Mucosa of descending colon (tissue), 3 donors: ENCODE results near the gene GALNT12. TPM values are rescaled to one million over a fixed set of nuclear protein-coding genes. Genes with fewer than 3 reads are reported as not detected.

Experiments
- ATAC-seq: fragments of 200-7000 bp; cut with Tn5 transposase; one replicate; pipeline ENCODE4 v1.9.1; 2020; ENCODE audit warnings: mild to moderate bottlenecking, moderate library complexity
- DNase-seq, 3 donors: peaks; one replicate each; pipeline ENCODE4 v3.0.0-alpha.2; 2020
- H3K36me3 ChIP-seq: fragments of 200-600 bp; one replicate; pipeline ENCODE4 v1.8.0; 2021; ENCODE audit warnings: low read depth, mild to moderate bottlenecking
- H3K4me1 ChIP-seq: fragments of 200-600 bp; one replicate; pipeline ENCODE4 v1.8.0; 2021; ENCODE audit warnings: low read depth, mild to moderate bottlenecking
- H3K4me3 ChIP-seq: fragments of 200-600 bp; one replicate; pipeline ENCODE4 v1.8.0; 2021; ENCODE audit warnings: mild to moderate bottlenecking
- H3K9me3 ChIP-seq: fragments of 200-600 bp; one replicate; pipeline ENCODE4 v1.8.0; 2021; ENCODE audit warnings: mild to moderate bottlenecking
- intact Hi-C, 2 donors: fragments of 100-400 bp; cut with DNase I in 1 of 2; cut with micrococcal nuclease in 1 of 2; formaldehyde crosslinking; loops; one replicate each; pipeline versions ENCODE4 v1.11.0 to v1.11.1; 2022; cut with DNase I, micrococcal nuclease
- total RNA-seq, 3 donors: library from RNA; stranded (reverse); fragmentation: NEBNext Ultra II Directional in 2 of 3; extraction: Animal tissue kit (Norgen Biotek cat#: 25700) in 2 of 3; gene quantifications; one replicate each; pipeline versions ENCODE4 v1.2.1 to v1.2.4, GENCODE V29; 2021 to 2023
- TF ChIP-seq, protein P1 (sequence below): fragments of 200-600 bp; IDR thresholded peaks from one replicate; pipeline ENCODE4 v1.8.0; 2022; ENCODE audit warnings: antibody characterized with exemption, mild to moderate bottlenecking
- donor health status: DM: no; HTN: no; CAD: no; lungs with moderate emphysema.
- donor health status: DM: no; HTN: no; CAD: no.
- donor health status: DM: no; HTN: yes; CAD: no.

The GALNT12 gene
- total RNA-seq, 3 donors from 2014 or later: 54.6 to 139 (median 121) TPM

- TF ChIP-seq, protein P1, sequence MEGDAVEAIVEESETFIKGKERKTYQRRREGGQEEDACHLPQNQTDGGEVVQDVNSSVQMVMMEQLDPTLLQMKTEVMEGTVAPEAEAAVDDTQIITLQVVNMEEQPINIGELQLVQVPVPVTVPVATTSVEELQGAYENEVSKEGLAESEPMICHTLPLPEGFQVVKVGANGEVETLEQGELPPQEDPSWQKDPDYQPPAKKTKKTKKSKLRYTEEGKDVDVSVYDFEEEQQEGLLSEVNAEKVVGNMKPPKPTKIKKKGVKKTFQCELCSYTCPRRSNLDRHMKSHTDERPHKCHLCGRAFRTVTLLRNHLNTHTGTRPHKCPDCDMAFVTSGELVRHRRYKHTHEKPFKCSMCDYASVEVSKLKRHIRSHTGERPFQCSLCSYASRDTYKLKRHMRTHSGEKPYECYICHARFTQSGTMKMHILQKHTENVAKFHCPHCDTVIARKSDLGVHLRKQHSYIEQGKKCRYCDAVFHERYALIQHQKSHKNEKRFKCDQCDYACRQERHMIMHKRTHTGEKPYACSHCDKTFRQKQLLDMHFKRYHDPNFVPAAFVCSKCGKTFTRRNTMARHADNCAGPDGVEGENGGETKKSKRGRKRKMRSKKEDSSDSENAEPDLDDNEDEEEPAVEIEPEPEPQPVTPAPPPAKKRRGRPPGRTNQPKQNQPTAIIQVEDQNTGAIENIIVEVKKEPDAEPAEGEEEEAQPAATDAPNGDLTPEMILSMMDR: no peak
- ATAC-seq (no peak), DNase-seq (no peak)
- Histone ChIP-seq H3K9me3 (no peaks in the 10 kb centered on the region), H3K4me3 (no peak overlapping the region), H3K4me1 (no peaks in the 10 kb centered on the region), H3K36me3 (no peaks in the 10 kb centered on the region)
- intact Hi-C loops: loop anchor here in 1 of 2 donors (10.0 kb wide), 1 partner anchor 49 kb away; no protein-coding TSS in a partner anchor
These were observed 68.1 kb downstream of the GALNT12 start for GRCh38 chr9:98875536-98875935.

GRCh38 chr9:98877311-98877710 lies 69.8 kb downstream of the GALNT12 start:
- Histone ChIP-seq H3K4me3 (no peak overlapping the region), H3K36me3 (no peaks in the 10 kb centered on the region), H3K9me3 (no peaks in the 10 kb centered on the region), H3K4me1 (no peaks in the 10 kb centered on the region)
- TF ChIP-seq, protein P1: no peak
- no peak for DNase-seq
- ATAC-seq: no peak
- intact Hi-C loops: loop anchor here in 1 of 2 donors (10.0 kb wide), 1 partner anchor 47 kb away; no protein-coding TSS in a partner anchor

DNA sequence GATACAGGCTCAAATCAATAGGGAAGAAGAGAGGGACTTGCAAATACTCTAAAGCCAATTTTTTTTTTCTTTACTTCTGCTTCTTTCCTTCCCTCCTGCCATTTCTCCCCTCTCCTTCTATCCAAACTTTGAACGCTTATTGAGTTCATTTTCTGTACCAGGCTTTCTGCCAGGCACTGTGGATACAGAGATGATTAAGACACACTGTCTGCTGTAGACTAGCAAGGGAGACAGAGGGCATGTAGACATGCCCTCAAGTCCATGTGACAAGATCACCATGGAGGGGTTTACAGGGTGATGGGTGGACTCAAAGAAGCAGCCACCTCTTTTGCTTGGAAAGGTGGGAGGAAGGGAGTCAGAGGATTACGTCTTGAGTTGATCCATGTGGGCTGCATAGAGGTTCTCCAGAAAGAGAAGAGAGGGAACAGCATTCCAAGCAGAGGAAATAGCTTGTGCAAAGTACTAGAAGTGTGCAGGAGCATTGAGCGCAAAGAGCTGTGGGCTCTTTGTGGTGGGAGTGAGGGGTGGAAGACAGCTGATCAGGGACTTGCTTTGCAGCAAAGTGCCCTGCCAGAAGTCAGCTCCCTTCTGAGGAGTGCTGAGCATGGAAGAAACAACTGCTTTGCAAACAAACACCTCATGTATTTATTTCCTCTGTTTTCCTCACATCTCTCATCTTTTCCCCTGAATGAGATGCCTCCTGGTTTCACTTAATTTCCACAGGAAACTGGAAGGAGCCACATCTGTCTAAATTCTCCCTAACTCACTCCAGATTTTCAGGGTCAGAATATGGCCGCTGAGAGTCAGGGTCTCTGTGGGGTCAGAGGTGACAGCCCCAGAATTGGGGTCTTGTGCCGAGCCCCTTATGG lies 71.9 kb downstream of the GALNT12 start:
- H3K9me3 ChIP-seq: no peaks in the 10 kb centered on the region
- intact Hi-C loops: loop anchor here in 1 of 2 donors (10.0 kb wide), 1 partner anchor 45 kb away; no protein-coding TSS in a partner anchor
- no peaks in the 10 kb centered on the region for H3K4me1 ChIP-seq
- TF ChIP-seq, protein P1: no peak
- no peak overlapping the region for H3K4me3 ChIP-seq
- no peaks in the 10 kb centered on the region for H3K36me3 ChIP-seq
- no peak for ATAC-seq
- DNase-seq: no peak

GRCh38 chr9:98879963-98880310 lies 72.5 kb downstream of the GALNT12 start:
- DNase-seq: no peak
- Histone ChIP-seq H3K9me3 (no peaks in the 10 kb centered on the region), H3K4me1 (no peaks in the 10 kb centered on the region), H3K4me3 (no peak overlapping the region), H3K36me3 (no peaks in the 10 kb centered on the region)
- TF ChIP-seq, protein P1: no peak
- intact Hi-C loops: loop anchor here in 1 of 2 donors (10.0 kb wide), 1 partner anchor 45 kb away; no protein-coding TSS in a partner anchor
- no peak for ATAC-seq

DNA sequence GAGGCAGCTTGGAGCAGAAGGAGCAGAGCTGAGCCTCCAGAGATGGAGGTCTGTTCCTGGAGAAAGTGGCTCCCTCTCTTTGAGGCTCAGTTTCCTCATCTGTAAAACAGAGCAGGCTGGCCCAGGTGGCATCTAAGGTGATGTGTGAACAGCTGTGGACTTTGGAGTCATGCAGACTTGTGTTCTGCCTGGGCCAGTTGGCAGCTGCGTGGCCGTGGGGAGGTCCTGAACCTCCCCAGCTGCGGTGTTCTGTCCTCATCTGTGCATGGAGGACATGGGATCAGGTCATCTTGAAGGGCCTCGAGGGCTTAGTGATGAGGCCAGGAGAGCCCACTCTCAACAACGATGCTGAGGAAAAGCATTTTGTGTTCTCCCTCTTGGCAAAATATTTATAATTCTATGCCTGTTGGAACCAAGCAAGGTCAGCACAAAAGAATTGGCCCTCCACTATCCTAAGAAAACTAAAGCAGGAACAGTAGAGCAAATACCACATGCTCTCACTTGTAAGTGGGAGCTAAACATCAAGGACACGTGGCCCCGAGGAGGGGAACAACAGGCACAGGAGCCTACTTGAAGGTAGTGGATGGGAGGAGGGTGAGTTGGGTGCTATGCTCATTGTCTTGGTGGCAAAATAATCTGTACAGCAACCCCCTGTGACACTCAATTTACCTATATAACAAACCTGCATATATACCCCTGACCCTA lies 73.0 kb downstream of the GALNT12 start:
- Histone ChIP-seq H3K4me3 (no peak overlapping the region), H3K36me3 (no peaks in the 10 kb centered on the region), H3K9me3 (no peaks in the 10 kb centered on the region), H3K4me1 (no peaks in the 10 kb centered on the region)
- ATAC-seq (no peak), DNase-seq (no peak)
- TF ChIP-seq, protein P1: no peak
- intact Hi-C loops: no loop called here
